CD4-positive, alpha-beta T cell treated with Interleukin-12 subunit alpha and Interleukin-12 subunit beta, for 1 hour (primary cell): ENCODE results near the gene NFIB.

Experiments
- DNase-seq: peaks from one replicate; pipeline ENCODE4 v3.0.0-alpha.2; 2020

The NFIB gene

DNA sequence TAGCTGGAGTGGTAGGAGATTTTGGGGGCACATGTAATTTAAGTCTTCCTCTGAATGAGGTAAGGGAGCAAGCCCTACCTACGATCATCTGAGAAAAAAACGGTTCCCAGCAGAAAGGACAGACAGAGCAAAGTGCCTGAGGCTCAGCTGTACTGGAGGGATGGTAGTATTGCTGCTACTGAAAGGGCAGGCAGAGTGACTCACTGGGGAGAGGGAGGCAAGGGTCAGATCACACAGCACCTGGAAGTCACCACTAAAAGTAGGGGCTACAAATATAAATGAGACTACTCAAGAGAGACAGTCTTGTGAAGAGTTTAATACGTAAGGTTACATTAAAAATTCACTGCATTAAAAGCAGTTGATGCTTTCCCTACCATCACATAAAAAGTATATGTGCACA is 75.9 kb downstream of the NFIB start:
- no peak for DNase-seq

DNA sequence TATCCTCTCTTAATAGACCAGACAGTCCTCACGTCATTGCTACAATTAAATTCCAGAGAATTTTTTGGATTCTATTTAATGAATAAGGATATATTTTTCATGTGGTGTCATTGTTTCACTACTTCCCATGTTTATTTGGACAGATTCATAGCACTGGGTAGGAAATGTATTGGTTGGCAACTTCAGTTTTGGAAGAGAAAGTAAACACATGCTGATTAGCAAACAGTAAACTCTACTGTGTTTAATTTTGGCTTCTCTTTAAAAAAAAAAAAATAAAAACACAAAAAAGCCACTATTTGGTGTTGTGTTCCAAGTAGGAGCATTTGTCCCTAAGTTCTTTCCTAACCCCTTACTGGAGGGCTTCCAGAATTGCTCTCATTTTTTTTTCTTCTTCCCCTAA is 77.3 kb downstream of the NFIB start:
- no peak for DNase-seq

DNA sequence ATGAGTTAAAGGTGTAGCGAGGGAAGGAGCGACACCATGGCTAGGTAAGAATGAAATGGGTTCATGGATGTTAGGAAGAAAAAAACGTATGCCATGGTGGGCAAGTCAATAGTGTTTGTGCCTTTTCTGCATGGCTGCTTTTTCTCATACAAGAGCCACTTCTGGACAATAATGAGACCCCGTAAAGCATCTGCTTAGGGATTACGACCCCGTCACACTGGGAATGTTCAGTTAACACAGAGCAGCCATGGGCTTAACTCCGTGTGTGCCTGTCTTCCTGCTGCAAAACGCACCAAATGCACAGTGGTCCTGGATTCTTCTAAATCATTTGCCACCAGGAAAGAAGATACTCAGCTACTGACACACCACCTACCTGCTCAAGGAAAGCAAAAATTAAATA is 81.8 kb downstream of the NFIB start:
- no peak for DNase-seq

DNA sequence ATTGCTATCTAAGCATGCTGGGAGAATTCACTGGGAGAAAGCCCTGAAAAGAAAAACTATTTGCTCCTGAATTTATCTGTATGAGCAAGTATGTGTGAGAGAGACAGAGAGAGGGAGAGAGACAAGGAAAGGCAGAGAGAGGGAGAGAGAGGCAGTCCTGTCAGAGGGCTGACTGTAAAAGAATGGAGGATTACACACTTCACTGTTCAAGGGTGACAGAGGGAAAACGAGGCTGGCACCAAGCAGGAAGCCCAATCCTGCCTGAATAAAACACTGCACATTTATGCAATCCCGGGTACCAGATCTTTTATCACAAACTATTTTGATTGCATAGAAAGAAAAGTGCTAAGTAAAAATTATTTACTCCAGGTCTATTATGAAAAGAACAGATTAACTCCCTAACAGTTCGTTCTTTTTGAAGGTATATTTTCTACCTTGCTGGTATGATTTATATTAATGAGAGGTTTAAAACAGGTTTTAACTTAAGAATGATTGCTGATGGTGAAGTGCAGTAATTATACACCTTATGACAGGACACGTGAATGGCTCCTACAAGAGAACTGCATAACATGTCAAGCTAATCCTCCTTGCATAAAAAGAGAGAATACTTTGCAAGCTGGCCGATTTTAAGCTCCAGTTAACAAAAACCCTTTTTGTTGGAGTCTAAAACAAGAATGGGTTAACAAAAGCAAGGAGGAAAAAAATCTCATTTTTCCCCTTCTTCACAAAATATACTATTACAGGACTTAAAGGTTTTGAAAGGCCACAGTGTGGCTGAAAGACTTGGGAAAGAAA is 82.5 kb downstream of the NFIB start:
- DNase-seq: no peak

DNA sequence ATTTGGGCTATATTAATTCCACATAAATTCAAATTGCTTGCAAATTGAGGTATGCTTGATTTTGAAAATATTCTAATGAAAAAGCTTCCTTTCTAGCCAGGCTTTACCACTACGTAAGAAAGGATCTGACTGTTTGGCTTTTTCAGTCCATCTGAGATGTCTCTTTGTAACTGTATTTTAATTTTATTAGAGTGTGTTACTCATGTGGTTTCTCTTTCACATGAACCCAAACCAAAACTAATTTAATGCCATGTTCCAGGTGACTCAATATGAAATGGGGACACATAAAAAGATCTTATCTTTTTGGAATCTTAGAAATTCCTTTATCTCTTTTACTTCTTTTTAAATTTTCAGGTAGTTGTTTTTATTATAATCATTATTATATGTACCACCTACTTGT is 85.3 kb downstream of the NFIB start:
- no peak for DNase-seq

DNA sequence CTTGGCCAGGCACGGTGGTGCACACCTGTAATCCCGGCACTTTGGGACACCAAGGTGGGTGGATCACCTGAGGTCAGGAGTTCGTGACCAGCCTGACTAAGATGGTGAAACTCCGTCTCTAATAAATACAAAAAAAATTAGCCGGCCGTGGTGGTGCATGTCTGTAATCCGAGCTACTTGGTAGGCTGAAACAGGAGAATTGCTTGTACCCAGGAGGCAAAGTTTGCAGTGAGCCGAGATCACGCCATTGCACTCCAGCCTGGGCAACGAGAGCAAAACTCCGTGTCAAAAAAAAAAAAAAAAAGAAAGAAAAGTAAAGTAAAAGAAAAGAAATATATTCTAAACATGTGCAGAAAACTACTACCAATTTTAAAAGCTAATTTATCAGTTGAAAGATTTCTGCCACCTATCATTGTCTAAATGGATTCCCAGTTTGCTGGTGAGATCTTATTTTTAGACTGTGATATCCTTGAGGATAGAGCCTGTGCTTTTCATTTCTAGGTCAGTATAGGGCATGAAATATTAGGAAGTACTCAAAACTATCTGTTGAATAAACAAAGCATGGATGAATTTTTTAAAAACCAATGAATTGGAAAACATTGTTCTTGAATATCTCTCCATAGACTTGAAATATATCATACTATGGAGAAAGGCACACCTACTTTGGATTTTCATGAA is 86.9 kb downstream of the NFIB start:
- DNase-seq: no peak

DNA sequence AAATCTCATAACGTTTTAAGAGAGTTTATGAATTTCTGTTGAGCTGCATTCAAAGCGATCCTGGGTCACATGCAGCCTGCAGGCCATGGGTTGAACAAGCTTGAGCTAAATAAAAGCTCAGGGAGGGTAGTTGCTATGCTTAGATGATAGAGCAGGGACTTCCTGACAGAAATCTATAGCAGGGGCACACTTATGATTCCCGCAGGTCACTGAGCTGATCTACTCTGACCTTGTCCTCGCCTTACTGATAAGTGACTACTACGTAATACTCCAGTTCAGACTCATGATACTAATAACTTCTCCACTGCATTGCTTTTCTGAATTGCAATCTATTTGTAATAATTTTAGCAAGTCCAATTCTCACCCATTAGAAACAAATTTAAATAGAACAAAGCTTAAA is 90.9 kb downstream of the NFIB start:
- DNase-seq: no peak

DNA sequence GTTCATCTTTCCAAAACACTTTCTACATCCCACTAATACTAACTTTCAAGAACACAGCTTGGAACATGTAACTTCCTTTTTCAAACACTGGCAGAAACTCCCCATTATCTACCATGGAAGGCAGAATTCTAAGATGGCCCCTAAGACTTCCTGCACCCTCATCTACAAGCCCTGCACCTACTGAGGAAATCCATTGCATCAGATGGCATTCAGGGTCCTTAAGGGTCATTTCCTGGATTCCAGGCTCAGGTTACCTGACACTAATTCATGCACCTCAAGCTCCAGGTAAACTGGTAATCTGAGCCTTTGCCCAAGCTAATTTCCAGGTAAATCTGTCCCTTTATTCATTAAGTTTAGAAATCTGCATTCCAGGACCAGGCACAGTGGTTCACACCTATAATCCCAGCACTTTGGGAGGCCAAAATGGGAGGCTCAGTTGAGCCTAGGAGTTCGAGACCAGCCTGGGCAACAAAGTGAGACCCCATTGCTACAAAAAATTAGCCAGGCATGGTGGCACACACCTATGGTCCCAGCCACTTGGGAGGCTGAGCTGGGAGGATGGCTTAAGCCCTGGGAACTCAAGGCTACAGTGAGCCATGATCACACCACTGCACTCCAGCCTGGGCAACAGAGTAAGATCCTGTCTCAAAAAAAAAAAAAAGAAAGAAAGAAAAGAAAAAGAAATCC is 91.6 kb downstream of the NFIB start:
- no peak for DNase-seq

DNA sequence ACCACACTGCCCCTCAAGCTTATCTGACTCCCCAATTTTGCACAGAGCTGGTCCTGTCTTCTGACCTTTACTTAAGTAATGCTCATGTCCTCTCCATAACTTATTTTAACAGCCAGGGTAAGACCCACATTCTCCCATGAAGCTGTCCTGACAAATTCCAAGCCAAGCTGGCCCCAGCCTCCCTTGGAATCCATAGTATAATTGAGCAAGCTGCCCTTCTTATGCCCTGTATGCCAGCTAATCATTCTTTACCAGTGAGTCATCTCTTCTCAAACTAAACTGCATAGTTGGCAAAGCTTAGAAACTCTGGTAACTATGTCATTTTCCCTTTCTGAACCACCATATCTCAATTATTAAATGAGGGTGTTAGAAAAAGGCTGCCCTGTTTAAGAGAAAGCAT is 92.4 kb downstream of the NFIB start:
- DNase-seq: no peak

DNA sequence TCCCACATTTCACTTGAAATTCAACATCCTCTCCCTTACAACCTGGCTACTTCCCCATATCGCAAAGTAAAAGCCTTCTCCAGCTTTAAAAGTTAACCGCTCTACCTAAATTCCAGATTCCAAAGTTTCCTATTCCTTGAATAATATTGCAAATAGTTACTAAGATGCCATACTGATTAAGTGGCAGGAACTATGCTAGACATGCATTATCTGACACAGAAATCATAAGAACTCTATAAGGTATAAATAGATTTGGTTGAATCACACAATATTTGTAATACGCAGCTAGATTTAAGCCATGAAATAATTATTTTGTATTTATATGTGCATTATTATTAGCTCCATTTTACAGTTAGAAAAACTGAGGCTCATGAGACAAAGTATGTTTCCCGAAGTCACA is 92.8 kb downstream of the NFIB start:
- no peak for DNase-seq

DNA sequence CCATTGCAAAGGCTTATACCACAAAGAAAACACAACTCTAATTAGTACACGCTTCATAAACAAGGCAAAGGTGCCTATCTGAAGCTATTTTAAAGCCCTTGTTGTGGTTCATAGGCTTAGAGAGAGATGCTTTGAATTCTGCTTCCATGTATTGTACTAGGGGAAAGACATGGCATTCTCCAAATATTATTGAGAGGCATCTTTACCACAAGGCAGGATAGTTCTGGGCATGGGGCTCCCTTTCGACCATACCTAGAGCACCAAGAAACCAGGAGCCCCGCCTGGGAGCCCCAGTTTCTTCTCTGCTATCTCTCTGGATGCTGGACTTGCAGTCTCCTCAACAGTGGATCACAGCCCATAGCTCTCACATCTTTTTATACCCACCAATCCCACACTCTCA is 93.7 kb downstream of the NFIB start:
- no peak for DNase-seq

DNA sequence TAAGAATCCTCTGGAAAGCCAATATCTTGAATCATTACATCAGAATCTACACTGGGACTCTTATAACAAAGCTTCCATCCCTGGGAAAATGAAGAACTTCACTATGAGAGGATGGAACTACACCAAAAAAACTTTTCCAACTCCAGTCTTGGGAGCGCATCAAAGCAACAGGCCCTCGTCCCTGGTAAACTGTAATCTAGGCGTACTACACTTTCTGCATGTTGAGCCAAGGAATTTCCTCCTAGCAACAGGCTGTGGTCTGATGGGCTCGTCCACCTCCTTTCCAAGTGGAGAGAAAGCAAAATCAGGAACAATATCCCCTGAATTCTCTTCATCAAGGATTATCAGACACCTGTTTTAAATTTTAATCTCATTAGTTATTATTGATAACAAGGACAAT is 94.1 kb downstream of the NFIB start:
- DNase-seq: no peak

DNA sequence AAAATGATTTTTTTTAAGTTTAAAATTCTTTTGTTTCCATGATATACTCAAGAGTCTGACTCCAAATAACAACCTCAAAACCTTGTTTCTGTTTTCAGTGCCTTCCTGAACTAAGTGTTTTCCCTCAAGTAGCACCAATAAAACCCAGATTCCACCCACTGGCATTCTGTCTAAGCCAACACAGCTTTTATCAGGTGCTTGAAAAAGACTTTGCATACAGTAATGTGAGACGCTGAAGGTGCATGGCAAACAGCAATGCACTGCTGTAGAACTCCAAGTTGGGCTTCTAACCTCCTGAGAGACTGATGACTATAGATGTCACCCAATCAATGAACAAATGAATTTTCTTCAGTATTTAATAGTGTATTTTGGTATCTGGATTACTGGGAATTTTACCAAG is 95.7 kb downstream of the NFIB start:
- DNase-seq: no peak

DNA sequence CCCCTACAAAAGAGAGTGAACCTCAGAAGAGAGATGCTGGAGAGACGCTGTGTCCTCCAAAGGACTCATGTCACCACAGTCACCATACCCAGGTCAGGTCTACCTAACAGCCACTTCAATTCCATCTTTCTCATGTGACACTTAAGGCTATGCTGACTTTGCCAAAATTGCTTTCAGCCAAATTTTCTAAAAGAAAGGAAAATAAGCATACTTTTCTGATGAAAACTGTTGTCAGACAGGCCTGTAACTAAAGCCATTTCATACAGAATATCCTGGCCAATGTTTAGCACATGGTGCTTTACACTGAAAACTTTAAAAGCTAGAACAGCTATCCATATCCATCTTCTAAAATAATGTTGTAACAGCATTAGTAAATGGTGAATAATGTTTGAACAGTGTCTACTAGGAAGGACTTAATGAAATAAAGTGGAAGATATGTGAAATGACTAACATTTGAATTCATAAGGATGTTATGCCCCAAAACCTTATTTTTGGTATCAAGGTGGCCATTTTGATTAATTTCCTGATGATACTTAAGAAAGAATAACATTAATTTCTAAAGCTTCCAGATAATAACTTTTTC is 97.2 kb downstream of the NFIB start:
- no peak for DNase-seq

DNA sequence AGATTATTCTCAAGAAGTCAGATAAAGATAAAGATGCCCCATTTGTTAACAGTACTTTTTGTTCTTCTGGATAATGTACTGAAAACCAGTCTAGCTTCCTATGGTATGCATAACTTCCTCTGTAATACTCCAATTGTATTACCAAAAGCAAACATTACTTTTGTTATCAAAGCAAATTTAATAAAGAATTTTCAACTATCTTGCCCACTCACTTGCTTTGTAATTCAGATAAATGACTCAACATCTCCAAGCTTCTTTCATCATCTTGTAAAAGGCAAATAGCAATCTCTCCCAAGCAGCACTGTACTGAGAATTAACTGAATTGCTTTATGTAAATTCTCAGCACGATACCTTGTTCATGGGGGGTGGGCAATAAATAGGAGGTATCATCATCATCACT is 98.3 kb downstream of the NFIB start:
- no peak for DNase-seq

DNA sequence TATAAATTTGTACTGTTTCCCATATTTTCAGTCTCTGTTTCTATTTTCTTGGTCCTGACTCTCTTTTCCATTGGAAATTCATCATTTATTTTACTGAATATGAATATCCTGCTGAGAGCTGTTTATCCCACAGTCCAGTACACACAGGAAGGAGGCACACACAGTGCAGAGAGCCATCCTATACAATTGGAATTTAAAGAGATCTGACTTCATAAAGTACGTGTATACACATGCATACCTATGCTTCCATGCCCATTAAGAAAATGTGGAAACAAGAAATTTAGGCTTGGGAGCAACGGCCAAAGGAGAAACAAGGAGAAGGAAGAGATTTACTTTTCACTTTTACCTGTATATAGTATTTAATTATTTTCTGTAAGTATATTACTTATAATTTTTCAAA is 99.2 kb downstream of the NFIB start:
- DNase-seq: no peak

DNA sequence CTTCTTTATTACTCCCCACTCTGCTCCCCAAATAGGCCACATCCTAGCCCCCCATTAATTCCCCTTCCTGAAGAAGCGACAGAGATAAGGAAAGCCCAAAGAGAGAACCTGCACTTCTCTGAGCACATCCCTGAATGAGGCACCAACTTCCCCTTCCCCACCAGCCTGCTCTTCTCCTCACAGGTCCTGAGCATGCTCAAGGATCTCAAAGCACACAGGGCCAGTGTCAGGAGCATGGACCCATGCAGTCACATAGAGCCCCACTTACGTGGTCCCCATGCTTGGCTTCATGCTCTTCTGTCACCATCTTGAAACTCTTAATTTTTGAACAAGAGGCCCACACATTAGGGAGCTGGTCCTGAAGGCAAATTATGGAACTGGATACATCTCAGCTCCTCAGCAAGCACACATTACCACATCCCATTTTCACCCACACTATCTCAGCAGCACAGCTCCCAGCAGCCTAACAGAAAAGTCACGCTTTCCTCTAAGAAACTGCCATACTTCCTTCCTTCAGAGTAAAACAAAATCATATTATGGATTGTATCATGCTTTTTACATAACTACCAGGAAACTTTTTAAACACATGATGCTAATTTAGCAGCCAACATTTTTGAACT is 99.8 kb downstream of the NFIB start:
- DNase-seq: no peak

DNA sequence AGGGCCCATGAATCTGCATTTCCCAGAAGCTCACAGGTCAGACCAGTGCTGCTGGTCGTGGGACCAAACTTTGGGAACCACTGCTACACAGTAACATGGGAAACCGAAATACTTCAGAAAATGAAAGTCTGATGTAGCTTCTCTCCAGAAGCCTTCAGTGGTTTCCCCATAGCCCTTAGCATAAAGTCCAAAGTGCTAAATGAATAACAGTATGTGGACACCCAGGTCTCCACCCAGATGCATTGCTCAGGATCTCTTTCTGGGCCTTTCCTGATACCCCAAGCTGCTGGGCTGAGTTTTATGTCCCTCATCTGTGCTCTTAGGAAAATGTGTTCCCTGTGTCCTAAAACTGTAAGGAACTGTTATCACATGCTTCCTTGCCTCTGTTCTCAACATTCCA is 100.4 kb downstream of the NFIB start:
- DNase-seq: no peak

DNA sequence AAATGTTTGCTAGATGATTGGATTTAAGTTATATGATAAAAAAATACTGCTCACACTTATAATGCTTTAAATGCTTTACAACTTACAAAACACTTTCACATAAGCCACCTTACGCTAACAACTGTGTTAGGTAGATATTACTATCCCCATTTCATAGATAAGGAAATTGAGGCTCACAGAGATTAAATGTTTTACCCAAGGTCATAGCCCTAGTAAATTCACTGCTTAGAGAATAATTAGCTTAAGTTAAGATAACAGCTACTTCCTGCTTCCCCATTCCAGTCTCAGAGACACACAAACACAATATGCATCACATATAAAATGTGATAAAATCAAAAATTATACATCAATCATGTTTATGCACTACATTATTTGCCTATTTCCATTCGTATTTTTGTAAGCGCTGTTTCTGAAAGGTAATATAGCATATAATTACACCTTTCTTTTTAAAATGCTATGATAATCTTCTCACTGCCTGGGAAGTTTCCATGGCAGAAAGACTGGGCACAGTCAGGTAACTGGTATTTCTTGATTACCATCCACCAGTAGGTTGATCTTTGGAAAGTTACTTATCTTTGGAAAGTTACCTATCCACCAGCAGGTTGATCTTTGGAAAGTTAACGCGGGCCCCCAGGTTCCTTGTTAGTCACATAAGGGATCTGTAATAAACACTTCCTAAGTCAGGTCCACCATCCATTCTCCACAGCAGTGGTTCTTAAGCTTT is 101.1 kb downstream of the NFIB start:
- no peak for DNase-seq

DNA sequence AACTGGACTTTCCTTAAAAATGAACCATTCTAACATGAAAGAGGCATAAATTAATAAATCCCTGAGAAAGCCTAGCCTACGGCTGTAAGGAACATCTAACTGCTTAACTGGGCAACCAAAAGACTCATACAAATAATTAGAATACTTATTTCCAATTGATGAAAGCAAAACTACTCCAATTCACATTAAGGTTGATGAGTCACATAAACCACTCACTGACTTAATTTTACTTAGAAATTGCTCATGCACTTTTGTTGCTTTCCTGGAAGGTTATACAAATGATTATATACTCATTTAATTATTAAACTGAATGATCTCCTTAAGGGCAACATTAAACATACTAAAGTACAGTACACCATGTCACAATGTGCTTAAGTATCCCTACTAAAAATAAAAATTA is 101.9 kb downstream of the NFIB start:
- no peak for DNase-seq

DNA sequence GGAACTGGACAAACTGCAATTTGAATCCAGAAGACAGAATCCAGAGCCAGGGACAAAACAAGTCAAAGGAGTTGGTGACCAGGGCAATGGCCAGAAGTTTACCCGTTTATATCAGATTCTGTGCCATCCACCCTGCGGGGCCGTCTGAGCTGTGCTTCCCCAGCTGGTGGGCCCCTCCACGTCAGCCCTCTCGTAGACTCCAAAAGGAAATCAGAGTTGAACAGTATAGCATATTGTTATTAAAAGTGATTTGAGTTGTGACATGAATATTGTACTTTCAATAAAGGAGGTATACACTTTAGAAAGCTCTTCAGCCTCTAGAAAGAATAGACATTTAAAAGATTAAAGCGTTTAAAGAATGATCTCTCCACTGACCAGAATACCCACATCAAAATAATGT is 102.4 kb downstream of the NFIB start:
- no peak for DNase-seq

DNA sequence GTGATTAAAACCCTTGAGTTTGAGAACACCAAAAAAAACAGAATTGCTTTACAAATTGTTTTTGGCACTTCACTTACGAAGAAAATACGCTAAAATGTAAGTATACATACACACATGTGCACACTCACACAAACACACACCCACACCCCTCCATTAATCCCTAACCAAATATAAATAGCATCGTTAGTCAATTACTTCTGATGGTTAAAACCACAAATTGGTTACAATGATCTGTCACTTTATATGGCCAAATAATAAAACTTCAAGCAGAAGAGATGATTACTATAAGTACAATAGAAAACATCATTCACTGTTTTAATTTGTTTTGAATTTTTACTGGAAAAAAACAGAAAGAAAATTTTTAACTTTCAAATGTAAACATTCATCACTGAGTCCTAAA is 103.5 kb downstream of the NFIB start:
- DNase-seq: no peak
